ENCODE results near the gene SF3B4. TPM values are rescaled to one million over a fixed set of nuclear protein-coding genes. Genes with fewer than 3 reads are reported as not detected.

Gene SF3B4
- total and polyA plus RNA-seq, 2 of the 13 experiments (the other 11 are each of a cell fraction or from before 2014, with no cell fraction given): 13.8 to 14.8 TPM

DNA sequence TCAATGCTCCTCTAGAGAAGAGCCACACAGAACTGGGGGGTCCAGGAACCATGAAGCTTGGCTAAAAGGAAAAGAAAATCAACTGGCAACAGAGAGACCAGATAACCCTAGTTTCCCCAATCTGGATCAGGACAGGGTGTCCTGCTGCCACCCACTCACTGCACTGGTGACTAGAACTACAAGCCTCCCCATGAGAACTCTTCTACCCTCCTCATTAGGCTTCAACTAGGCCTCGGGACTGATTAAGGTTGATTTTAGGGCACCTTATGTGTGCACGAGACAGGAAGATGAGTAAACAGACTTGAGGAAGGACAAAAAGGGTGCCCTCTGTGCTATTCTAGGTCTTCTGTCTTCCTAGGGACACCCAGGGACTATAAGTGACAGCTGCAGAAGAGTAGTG lies 2.3 kb upstream of the SF3B4 start (continued):
- no peak for TF ChIP-seq GTF2F1 (IDR thresholded peaks at IDR 0.05; ENCODE audit: low read length)

- WGBS (ENCODE audit: low lambda C conversion rate): 29% methylated on average over 1 of the region's 1 CpG
- Histone ChIP-seq H3K4me2 (ENCODE audit: low read depth, low read length) (peak overlapping the region; percentile 82), H3K9me3 (ENCODE audit: low read length) (no peaks in the 10 kb centered on the region), H3K36me3 (replicated peaks in 1 of 2; ENCODE audit: control insufficient read depth in 1 of 2, insufficient read depth in 2 of 2, low read length in 2 of 2) (peaks cover 11 to 31% of the 10 kb centered on the region in 2 experiments; a peak in 4 of 5 replicates), H4K20me1 (ENCODE audit: insufficient read depth, low read length) (0 out of 2 replicates have a peak, but pooled peaks cover 3% of the 10 kb centered on the region), H3K27me3 (ENCODE audit: control insufficient read depth in 1 of 2, insufficient read depth in 2 of 2, low read length in 2 of 2) (no peaks in the 10 kb centered on the region; a peak in 1 of 5 replicates), H3K4me3 (replicated peaks in 1 of 3; ENCODE audit: insufficient read depth in 1 of 3, low read depth in 2 of 3, low read length in 3 of 3) (peak overlapping the region; percentile 90 to 99 (median 92)), H3K27ac (ENCODE audit: extremely low read length, insufficient read depth, low read length) (peak overlapping the region; percentile 88), H3K9ac (ENCODE audit: insufficient read depth, low read depth, low read length) (peak overlapping the region; percentile 85), H2AFZ (ENCODE audit: low read length) (no peak overlapping the region), H3K4me1 (ENCODE audit: insufficient read depth, low read length) (peaks cover 30% of the 10 kb centered on the region), H3K79me2 (ENCODE audit: insufficient read depth, low read length) (peaks cover 17% of the 10 kb centered on the region)
- ATAC-seq: no peak
- no peak for DNase-seq (ENCODE audit: low spot score)
- peak; percentile 3; the same call in 1 of the 2 replicates for TF ChIP-seq ZNF777 (CRISPR knock-in tag; IDR thresholded peaks at IDR 0.05)
- TF ChIP-seq, protein P1, sequence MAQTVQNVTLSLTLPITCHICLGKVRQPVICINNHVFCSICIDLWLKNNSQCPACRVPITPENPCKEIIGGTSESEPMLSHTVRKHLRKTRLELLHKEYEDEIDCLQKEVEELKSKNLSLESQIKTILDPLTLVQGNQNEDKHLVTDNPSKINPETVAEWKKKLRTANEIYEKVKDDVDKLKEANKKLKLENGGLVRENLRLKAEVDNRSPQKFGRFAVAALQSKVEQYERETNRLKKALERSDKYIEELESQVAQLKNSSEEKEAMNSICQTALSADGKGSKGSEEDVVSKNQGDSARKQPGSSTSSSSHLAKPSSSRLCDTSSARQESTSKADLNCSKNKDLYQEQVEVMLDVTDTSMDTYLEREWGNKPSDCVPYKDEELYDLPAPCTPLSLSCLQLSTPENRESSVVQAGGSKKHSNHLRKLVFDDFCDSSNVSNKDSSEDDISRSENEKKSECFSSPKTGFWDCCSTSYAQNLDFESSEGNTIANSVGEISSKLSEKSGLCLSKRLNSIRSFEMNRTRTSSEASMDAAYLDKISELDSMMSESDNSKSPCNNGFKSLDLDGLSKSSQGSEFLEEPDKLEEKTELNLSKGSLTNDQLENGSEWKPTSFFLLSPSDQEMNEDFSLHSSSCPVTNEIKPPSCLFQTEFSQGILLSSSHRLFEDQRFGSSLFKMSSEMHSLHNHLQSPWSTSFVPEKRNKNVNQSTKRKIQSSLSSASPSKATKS (CRISPR knock-in tag; IDR thresholded peaks at IDR 0.05): no peak
- FAIRE-seq: no peak
- ChIA-PET CTCF (ENCODE audit: low intra/inter-chr PET ratio, low total read pairs) (no interaction called here), POLR2A (interaction anchor here (0.7 to 2.3 kb wide), 9 partner anchors 8 to 258 kb away, joined by 3 to 27 read pairs (median 4); partner anchors contain the start of genes MTMR11, OTUD7B and SV2A)
- in situ Hi-C loops (cut with HindIII; ENCODE audit: extremely low pct_ligation_motif_present, low pct_unique_long_range_greater_than_20kb) (no loop called here), intact Hi-C loops (cut with micrococcal nuclease; ENCODE audit: unreplicated experiment) (no loop called here)
- no TSS peak for BruUV-seq (replicated peaks)
Observed at GRCh38 chr1:149928401-149928724, 760 bp upstream of the SF3B4 start.

DNA sequence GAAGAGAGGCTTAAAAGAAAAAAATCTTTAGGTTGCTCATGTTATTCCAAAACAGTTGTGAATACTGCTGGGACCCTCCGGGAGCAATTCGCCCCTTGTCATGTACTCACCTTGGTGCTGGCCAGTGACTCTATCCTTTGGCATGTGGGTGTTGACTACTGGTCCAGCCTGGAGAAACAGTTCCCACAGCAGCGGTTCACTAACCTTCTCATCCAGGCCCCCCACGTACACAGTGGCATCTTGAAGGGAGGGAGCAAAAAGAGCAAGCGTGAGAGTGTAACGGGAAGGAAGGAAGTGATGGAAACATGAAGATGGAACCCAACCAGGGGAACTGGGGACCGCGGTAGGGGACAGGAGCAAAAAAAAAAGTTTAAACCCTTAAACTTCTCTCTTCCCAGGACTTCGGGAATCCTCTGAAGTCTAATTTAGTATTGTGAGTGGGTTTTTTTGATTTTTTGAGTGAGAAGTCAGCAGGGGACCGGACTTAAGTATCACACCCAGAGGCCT lies 494 bp downstream of the SF3B4 start:
- Histone ChIP-seq H3K9ac (ENCODE audit: insufficient read depth, low read depth, low read length) (peak overlapping the region; percentile 85), H3K4me2 (ENCODE audit: low read depth, low read length) (peak overlapping the region; percentile 90), H3K36me3 (replicated peaks in 1 of 2; ENCODE audit: control insufficient read depth in 1 of 2, insufficient read depth in 2 of 2, low read length in 2 of 2) (peaks cover 13 to 41% of the 10 kb centered on the region in 2 experiments), H2AFZ (ENCODE audit: low read length) (no peak overlapping the region), H4K20me1 (ENCODE audit: insufficient read depth, low read length) (0 out of 2 replicates have a peak, but pooled peaks cover 3% of the 10 kb centered on the region), H3K4me3 (replicated peaks in 1 of 3; ENCODE audit: insufficient read depth in 1 of 3, low read depth in 2 of 3, low read length in 3 of 3) (peak overlapping the region; percentile 90 to 99 (median 92)), H3K9me3 (ENCODE audit: low read length) (no peaks in the 10 kb centered on the region), H3K4me1 (ENCODE audit: insufficient read depth, low read length) (peaks cover 30% of the 10 kb centered on the region), H3K27me3 (ENCODE audit: control insufficient read depth in 1 of 2, insufficient read depth in 2 of 2, low read length in 2 of 2) (no peaks in the 10 kb centered on the region; a peak in 1 of 5 replicates), H3K79me2 (ENCODE audit: insufficient read depth, low read length) (peaks cover 17% of the 10 kb centered on the region), H3K27ac (ENCODE audit: extremely low read length, insufficient read depth, low read length) (peak overlapping the region; percentile 88)
- BruUV-seq (replicated peaks): no TSS peak
- 2% methylated on average over 9 of the region's 10 CpGs for WGBS (ENCODE audit: low lambda C conversion rate)
- FAIRE-seq: peak; percentile 34
- in situ Hi-C loops (cut with HindIII; ENCODE audit: extremely low pct_ligation_motif_present, low pct_unique_long_range_greater_than_20kb): no loop called here
- intact Hi-C loops (cut with micrococcal nuclease; ENCODE audit: unreplicated experiment): loop anchor here (1.0 kb wide), 1 partner anchor 25 kb away; no protein-coding TSS in a partner anchor
- ChIA-PET CTCF (ENCODE audit: low intra/inter-chr PET ratio, low total read pairs) (no interaction called here), POLR2A (no interaction called here)
- DNase-seq (ENCODE audit: low spot score): no peak
- peak; percentile 8; the same call in 2 of the 3 replicates for ATAC-seq
- TF ChIP-seq ZEB1 (IDR thresholded peaks at IDR 0.05; ENCODE audit: insufficient replicate concordance, low read depth) (peak; percentile 4), SRF (IDR thresholded peaks at IDR 0.05; ENCODE audit: low read depth, low read length) (no peak), SIN3A (IDR thresholded peaks at IDR 0.05; ENCODE audit: borderline replicate concordance, low read depth, low read length) (no peak), SCMH1 (CRISPR knock-in tag; IDR thresholded peaks at IDR 0.05; ENCODE audit: borderline replicate concordance) (no peak), ZNF83 (CRISPR knock-in tag; IDR thresholded peaks at IDR 0.05; ENCODE audit: borderline replicate concordance) (no peak)
- TF ChIP-seq, protein P2, sequence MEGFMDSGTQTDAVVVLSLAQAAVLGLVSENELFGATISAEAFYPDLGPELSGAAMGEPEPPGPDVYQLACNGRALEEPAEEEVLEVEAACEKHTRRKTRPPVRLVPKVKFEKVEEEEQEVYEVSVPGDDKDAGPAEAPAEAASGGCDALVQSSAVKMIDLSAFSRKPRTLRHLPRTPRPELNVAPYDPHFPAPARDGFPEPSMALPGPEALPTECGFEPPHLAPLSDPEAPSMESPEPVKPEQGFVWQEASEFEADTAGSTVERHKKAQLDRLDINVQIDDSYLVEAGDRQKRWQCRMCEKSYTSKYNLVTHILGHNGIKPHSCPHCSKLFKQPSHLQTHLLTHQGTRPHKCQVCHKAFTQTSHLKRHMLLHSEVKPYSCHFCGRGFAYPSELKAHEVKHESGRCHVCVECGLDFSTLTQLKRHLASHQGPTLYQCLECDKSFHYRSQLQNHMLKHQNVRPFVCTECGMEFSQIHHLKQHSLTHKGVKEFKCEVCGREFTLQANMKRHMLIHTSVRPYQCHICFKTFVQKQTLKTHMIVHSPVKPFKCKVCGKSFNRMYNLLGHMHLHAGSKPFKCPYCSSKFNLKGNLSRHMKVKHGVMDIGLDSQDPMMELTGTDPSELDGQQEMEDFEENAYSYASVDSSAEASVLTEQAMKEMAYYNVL (CRISPR knock-in tag; IDR thresholded peaks at IDR 0.05; ENCODE audit: borderline replicate concordance): no peak
- TF ChIP-seq, protein P3, sequence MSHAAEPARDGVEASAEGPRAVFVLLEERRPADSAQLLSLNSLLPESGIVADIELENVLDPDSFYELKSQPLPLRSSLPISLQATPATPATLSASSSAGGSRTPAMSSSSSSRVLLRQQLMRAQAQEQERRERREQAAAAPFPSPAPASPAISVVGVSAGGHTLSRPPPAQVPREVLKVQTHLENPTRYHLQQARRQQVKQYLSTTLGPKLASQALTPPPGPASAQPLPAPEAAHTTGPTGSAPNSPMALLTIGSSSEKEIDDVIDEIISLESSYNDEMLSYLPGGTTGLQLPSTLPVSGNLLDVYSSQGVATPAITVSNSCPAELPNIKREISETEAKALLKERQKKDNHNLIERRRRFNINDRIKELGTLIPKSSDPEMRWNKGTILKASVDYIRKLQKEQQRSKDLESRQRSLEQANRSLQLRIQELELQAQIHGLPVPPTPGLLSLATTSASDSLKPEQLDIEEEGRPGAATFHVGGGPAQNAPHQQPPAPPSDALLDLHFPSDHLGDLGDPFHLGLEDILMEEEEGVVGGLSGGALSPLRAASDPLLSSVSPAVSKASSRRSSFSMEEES (CRISPR knock-in tag; IDR thresholded peaks at IDR 0.05): 0 out of 2 replicates have a peak, but pooled peaks have one; percentile 7

All from HepG2 (cell line).